A549 (cell line): Measurements from ENCODE around the gene LHCGR.

Experiments
- CTCF ChIP-seq: fragments of >200 bp; sonication (Bioruptor Twin); formaldehyde crosslinking; IDR thresholded peaks from 3 replicates; pipeline ENCODE4 v1.5.1; 2016
- E2F6 ChIP-seq: IDR thresholded peaks from 2 replicates; pipeline ENCODE4 v1.6.1; 2012; ENCODE audit warnings: low read depth, borderline replicate concordance
- FOSB ChIP-seq: fragments of 250-450 bp; sonication (Bioruptor Pico); IDR thresholded peaks from 2 replicates; pipeline ENCODE4 v1.5.0; 2020; ENCODE audit warnings: mild to moderate bottlenecking, moderate library complexity
- HDAC2 ChIP-seq: fragments of 200-600 bp; sonication (generic); IDR thresholded peaks from 2 replicates; pipeline ENCODE4 v1.6.1; 2016
- JUN ChIP-seq, 2 experiments: fragments of >200 bp; sonication (Bioruptor Twin); formaldehyde crosslinking; IDR thresholded peaks; 2 replicates in 1 of 2; 3 replicates in 1 of 2; pipeline ENCODE4 v1.6.1; 2016 to 2017
- POLR2A ChIP-seq: IDR thresholded peaks from 2 replicates; pipeline ENCODE4 v1.6.1; 2012; ENCODE audit warnings: mild to moderate bottlenecking, low read length
- REST ChIP-seq: fragments of 200-600 bp; sonication (generic); IDR thresholded peaks from 2 replicates; pipeline ENCODE4 v1.6.1; 2016; ENCODE audit warnings: antibody characterized with exemption, mild to moderate bottlenecking, moderate library complexity
- SMC3 ChIP-seq: fragments of >200 bp; sonication (Bioruptor Twin); formaldehyde crosslinking; IDR thresholded peaks from 3 replicates; pipeline ENCODE4 v1.6.1; 2018; ENCODE audit warnings: inconsistent platforms

GRCh38 chr2:48711343-48711742 lies 44.2 kb downstream of the LHCGR start:
- TF ChIP-seq CTCF, result no peak
- no peak for TF ChIP-seq SMC3
- no peak for TF ChIP-seq JUN (IDR thresholded peaks at IDR 0.05)
- TF ChIP-seq REST, result no peak
- no peak for TF ChIP-seq HDAC2
- TF ChIP-seq E2F6, result no peak
- no peak for TF ChIP-seq POLR2A
- no peak for TF ChIP-seq FOSB (CRISPR knock-in tag)
